ENCODE results near the gene CDK10. TPM values are rescaled to one million over a fixed set of nuclear protein-coding genes. Genes with fewer than 3 reads are reported as not detected.
"Not testable (repeated sequence)": the region's sequence is repeated elsewhere in the genome, so short reads cannot be mapped to it uniquely, and the experiment has no call there.

CDK10 gene
- total RNA-seq, 1 experiment from 2014 or later = 52.6 TPM

DNA sequence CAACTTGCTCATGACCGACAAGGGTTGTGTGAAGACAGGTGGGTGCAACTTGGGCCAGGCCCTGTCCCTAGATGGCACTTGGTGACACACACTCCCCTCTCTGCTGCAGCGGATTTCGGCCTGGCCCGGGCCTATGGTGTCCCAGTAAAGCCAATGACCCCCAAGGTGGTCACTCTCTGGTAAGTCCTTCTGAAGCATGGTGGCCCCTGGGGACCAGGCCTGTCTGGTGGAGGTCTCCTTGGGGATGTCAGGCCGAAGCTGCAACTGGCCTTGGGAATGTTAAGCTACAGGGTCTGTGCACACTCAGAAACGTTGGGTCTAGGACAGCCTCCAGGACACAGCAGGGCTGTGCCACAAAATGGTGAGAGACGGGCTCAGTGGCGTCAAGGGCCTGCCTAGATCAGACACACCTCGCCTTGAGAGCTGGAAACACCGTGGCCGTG is 6.8 kb downstream of the CDK10 start:
- DNase-seq (ENCODE audit: low read depth, low spot score) (no peak), ATAC-seq (no peak)
- in situ Hi-C loops (cut with HindIII; ENCODE audit: low pct_unique_long_range_greater_than_20kb, low sequenced_read_pairs) = no loop called here
- Histone ChIP-seq H3K4me3 (ENCODE audit: low read depth in 2 of 2, low read length in 2 of 2) (no peak overlapping the region), H3K36me3 (ENCODE audit: control insufficient read depth, insufficient read depth, low read length) (no peaks in the 10 kb centered on the region), H3K27me3 (ENCODE audit: control insufficient read depth, insufficient read depth, low read length) (no peaks in the 10 kb centered on the region), H3K9me3 (ENCODE audit: control insufficient read depth, insufficient read depth, low read depth, low read length) (no peaks in the 10 kb centered on the region), H3K27ac (ENCODE audit: low read length) (no peak overlapping the region), H3K4me1 (ENCODE audit: control insufficient read depth, insufficient read depth, low read length) (no peaks in the 10 kb centered on the region; the same call in 1 of the 2 replicates)
- TF ChIP-seq TCF7L2 (IDR thresholded peaks at IDR 0.05; ENCODE audit: low read depth, low read length) (no peak), SIN3A (IDR thresholded peaks at IDR 0.05; ENCODE audit: borderline replicate concordance, insufficient read depth, low read depth, low read length) (no peak), POLR2AphosphoS5 (IDR thresholded peaks at IDR 0.05; ENCODE audit: low read depth, low read length) (no peak)
- TF ChIP-seq, protein P1, sequence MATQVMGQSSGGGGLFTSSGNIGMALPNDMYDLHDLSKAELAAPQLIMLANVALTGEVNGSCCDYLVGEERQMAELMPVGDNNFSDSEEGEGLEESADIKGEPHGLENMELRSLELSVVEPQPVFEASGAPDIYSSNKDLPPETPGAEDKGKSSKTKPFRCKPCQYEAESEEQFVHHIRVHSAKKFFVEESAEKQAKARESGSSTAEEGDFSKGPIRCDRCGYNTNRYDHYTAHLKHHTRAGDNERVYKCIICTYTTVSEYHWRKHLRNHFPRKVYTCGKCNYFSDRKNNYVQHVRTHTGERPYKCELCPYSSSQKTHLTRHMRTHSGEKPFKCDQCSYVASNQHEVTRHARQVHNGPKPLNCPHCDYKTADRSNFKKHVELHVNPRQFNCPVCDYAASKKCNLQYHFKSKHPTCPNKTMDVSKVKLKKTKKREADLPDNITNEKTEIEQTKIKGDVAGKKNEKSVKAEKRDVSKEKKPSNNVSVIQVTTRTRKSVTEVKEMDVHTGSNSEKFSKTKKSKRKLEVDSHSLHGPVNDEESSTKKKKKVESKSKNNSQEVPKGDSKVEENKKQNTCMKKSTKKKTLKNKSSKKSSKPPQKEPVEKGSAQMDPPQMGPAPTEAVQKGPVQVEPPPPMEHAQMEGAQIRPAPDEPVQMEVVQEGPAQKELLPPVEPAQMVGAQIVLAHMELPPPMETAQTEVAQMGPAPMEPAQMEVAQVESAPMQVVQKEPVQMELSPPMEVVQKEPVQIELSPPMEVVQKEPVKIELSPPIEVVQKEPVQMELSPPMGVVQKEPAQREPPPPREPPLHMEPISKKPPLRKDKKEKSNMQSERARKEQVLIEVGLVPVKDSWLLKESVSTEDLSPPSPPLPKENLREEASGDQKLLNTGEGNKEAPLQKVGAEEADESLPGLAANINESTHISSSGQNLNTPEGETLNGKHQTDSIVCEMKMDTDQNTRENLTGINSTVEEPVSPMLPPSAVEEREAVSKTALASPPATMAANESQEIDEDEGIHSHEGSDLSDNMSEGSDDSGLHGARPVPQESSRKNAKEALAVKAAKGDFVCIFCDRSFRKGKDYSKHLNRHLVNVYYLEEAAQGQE (IDR thresholded peaks at IDR 0.05; ENCODE audit: insufficient read depth in 1 of 2, low read depth in 2 of 2, low read length in 1 of 2) = no peak
- TF ChIP-seq, protein P2, sequence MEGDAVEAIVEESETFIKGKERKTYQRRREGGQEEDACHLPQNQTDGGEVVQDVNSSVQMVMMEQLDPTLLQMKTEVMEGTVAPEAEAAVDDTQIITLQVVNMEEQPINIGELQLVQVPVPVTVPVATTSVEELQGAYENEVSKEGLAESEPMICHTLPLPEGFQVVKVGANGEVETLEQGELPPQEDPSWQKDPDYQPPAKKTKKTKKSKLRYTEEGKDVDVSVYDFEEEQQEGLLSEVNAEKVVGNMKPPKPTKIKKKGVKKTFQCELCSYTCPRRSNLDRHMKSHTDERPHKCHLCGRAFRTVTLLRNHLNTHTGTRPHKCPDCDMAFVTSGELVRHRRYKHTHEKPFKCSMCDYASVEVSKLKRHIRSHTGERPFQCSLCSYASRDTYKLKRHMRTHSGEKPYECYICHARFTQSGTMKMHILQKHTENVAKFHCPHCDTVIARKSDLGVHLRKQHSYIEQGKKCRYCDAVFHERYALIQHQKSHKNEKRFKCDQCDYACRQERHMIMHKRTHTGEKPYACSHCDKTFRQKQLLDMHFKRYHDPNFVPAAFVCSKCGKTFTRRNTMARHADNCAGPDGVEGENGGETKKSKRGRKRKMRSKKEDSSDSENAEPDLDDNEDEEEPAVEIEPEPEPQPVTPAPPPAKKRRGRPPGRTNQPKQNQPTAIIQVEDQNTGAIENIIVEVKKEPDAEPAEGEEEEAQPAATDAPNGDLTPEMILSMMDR (IDR thresholded peaks at IDR 0.05) = no peak
- intact Hi-C loops (cut with micrococcal nuclease; ENCODE audit: unreplicated experiment) = no loop called here
- BruUV-seq (replicated peaks) = no TSS peak
- POLR2A ChIA-PET = no interaction called here
- CTCF ChIA-PET = no interaction called here

DNA sequence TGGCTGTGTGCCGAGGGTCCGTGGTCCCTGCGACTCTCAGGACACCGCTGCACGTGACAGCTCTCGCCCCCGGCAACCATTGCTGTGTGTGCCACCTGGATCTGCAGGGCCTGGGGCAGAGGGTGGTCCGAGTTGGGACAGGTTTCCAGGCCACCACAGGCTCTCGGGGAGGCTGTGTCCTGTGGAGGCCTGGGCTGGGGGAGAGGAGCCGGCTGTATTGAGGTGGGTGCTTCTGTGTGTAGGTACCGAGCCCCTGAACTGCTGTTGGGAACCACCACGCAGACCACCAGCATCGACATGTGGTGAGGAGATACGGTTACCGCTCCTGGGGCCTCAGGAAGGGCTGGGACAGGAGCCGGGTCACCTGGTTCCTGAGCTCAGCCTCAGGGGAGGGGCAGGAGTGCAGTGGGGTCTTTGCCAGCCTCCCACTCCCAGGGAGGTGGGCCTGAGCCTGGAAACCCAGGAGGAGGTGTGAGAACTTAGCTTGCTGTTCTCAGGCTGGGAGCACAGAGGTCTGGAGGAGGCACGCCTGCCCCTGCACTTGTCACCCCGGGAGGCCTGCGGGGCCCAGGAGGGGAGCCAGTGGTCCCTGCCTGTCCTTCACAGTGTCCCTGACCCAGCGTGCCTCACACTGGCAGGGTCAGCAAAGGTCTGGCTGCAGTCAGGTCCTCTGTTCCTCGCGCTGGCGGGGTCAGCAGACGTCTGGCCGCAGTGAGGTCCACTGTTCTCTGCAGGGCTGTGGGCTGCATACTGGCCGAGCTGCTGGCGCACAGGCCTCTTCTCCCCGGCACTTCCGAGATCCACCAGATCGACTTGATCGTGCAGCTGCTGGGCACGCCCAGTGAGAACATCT is 7.7 kb downstream of the CDK10 start:
- ATAC-seq = no peak
- no peaks in the 10 kb centered on the region for H3K36me3 ChIP-seq (ENCODE audit: control insufficient read depth, insufficient read depth, low read length)
- no peaks in the 10 kb centered on the region for H3K27me3 ChIP-seq (ENCODE audit: control insufficient read depth, insufficient read depth, low read length)
- DNase-seq (ENCODE audit: low read depth, low spot score) = no peak
- ChIA-PET CTCF (no interaction called here), POLR2A (interaction anchor here (0.5 kb wide), 1 partner anchor 1219 kb away, joined by 3 read pairs; no protein-coding TSS in a partner anchor)
- in situ Hi-C loops (cut with HindIII; ENCODE audit: low pct_unique_long_range_greater_than_20kb, low sequenced_read_pairs) = no loop called here
- TF ChIP-seq POLR2AphosphoS5 (IDR thresholded peaks at IDR 0.05; ENCODE audit: low read depth, low read length) (no peak), SIN3A (IDR thresholded peaks at IDR 0.05; ENCODE audit: borderline replicate concordance, insufficient read depth, low read depth, low read length) (no peak), TCF7L2 (IDR thresholded peaks at IDR 0.05; ENCODE audit: low read depth, low read length) (no peak)
- TF ChIP-seq, protein P1 (IDR thresholded peaks at IDR 0.05; ENCODE audit: insufficient read depth in 1 of 2, low read depth in 2 of 2, low read length in 1 of 2) = no peak
- TF ChIP-seq, protein P2 (IDR thresholded peaks at IDR 0.05) = no peak
- no peaks in the 10 kb centered on the region for H3K9me3 ChIP-seq (ENCODE audit: control insufficient read depth, insufficient read depth, low read depth, low read length)
- no peak overlapping the region for H3K4me3 ChIP-seq (ENCODE audit: low read depth in 2 of 2, low read length in 2 of 2)
- intact Hi-C loops (cut with micrococcal nuclease; ENCODE audit: unreplicated experiment) = no loop called here
- no peaks in the 10 kb centered on the region; the same call in 1 of the 2 replicates for H3K4me1 ChIP-seq (ENCODE audit: control insufficient read depth, insufficient read depth, low read length)
- H3K27ac ChIP-seq (ENCODE audit: low read length) = no peak overlapping the region
- BruUV-seq (replicated peaks) = no TSS peak

DNA sequence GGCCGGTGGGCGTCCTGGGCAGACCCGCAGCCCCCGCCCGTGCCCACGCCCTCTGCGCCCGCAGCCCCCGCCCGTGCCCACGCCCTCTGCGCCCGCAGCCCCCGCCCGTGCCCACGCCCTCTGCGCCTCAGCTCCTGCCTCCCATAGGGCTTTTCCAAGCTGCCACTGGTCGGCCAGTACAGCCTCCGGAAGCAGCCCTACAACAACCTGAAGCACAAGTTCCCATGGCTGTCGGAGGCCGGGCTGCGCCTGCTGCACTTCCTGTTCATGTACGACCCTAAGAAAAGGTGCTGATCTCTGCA is 8.2 kb downstream of the CDK10 start:
- H3K4me3 ChIP-seq (ENCODE audit: low read depth in 2 of 2, low read length in 2 of 2); CTCF ChIA-PET; BruUV-seq (replicated peaks); H3K27ac ChIP-seq (ENCODE audit: low read length); H3K27me3 ChIP-seq (ENCODE audit: control insufficient read depth, insufficient read depth, low read length); ATAC-seq; H3K36me3 ChIP-seq (ENCODE audit: control insufficient read depth, insufficient read depth, low read length); intact Hi-C loops (cut with micrococcal nuclease; ENCODE audit: unreplicated experiment); DNase-seq (ENCODE audit: low read depth, low spot score); H3K4me1 ChIP-seq (ENCODE audit: control insufficient read depth, insufficient read depth, low read length); H3K9me3 ChIP-seq (ENCODE audit: control insufficient read depth, insufficient read depth, low read depth, low read length); in situ Hi-C loops (cut with HindIII; ENCODE audit: low pct_unique_long_range_greater_than_20kb, low sequenced_read_pairs): not testable (repeated sequence)
- POLR2A ChIA-PET = interaction anchor here (0.5 kb wide), 1 partner anchor 1220 kb away, joined by 3 read pairs; no protein-coding TSS in a partner anchor
